Left ventricle myocardium inferior (tissue), 1 donor: ENCODE measurements around the gene OR2H1. TPM values are rescaled to one million over a fixed set of nuclear protein-coding genes. Genes with fewer than 3 reads are reported as not detected.

Source experiments
- DNase-seq: peaks from one replicate; pipeline ENCODE4 v3.0.0-alpha.2; 2020
- H3K27ac ChIP-seq: fragments of 200-600 bp; replicated peaks from 2 replicates; pipeline ENCODE4 v1.8.0; 2021
- H3K27me3 ChIP-seq: fragments of 200-600 bp; 2 replicates; pipeline ENCODE4 v1.8.0; 2021; ENCODE audit warnings: low read depth
- H3K36me3 ChIP-seq: fragments of 200-600 bp; 2 replicates; pipeline ENCODE4 v1.8.0; 2021
- H3K4me1 ChIP-seq: fragments of 200-600 bp; 2 replicates; pipeline ENCODE4 v1.8.0; 2021
- H3K4me3 ChIP-seq: fragments of 200-600 bp; 2 replicates; pipeline ENCODE4 v1.8.0; 2021; ENCODE audit warnings: mild to moderate bottlenecking, moderate library complexity
- H3K9me3 ChIP-seq: fragments of 200-600 bp; replicated peaks from 2 replicates; pipeline ENCODE4 v1.8.0; 2021
- intact Hi-C: fragments of 100-400 bp; cut with micrococcal nuclease; formaldehyde crosslinking; loops from one replicate; pipeline ENCODE4 v1.11.0; 2022
- total RNA-seq: library from RNA; stranded (reverse); fragmentation: NEBNext Ultra II Directional; extraction: Animal tissue kit (Norgen Biotek cat#: 25700); gene quantifications from one replicate; pipeline ENCODE4 v1.2.1, GENCODE V29; 2021
- TF ChIP-seq, protein P1 (sequence below): fragments of 200-600 bp; IDR thresholded peaks from 2 replicates; pipeline ENCODE4 v1.8.0; 2021; ENCODE audit warnings: antibody characterized with exemption, mild to moderate bottlenecking, borderline replicate concordance
- donor health status: DM: no; HTN: yes; CAD: no; lungs with severe emphysema.

Gene OR2H1
- total RNA-seq, 1 donor from 2014 or later = not detected

GRCh38 chr6:29494131-29494530 is 37.2 kb downstream of the OR2H1 start:
- TF ChIP-seq, protein P1, sequence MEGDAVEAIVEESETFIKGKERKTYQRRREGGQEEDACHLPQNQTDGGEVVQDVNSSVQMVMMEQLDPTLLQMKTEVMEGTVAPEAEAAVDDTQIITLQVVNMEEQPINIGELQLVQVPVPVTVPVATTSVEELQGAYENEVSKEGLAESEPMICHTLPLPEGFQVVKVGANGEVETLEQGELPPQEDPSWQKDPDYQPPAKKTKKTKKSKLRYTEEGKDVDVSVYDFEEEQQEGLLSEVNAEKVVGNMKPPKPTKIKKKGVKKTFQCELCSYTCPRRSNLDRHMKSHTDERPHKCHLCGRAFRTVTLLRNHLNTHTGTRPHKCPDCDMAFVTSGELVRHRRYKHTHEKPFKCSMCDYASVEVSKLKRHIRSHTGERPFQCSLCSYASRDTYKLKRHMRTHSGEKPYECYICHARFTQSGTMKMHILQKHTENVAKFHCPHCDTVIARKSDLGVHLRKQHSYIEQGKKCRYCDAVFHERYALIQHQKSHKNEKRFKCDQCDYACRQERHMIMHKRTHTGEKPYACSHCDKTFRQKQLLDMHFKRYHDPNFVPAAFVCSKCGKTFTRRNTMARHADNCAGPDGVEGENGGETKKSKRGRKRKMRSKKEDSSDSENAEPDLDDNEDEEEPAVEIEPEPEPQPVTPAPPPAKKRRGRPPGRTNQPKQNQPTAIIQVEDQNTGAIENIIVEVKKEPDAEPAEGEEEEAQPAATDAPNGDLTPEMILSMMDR = no peak
- Histone ChIP-seq H3K36me3 (no peaks in the 10 kb centered on the region), H3K4me1 (no peaks in the 10 kb centered on the region), H3K27ac (no peak overlapping the region), H3K27me3 (peaks cover 26% of the 10 kb centered on the region), H3K9me3 (no peaks in the 10 kb centered on the region), H3K4me3 (no peak overlapping the region)
- no peak for DNase-seq
- intact Hi-C loops = no loop called here

GRCh38 chr6:29495571-29495970 is 38.6 kb downstream of the OR2H1 start:
- no peak overlapping the region for H3K4me3 ChIP-seq
- H3K9me3 ChIP-seq = no peaks in the 10 kb centered on the region
- H3K4me1 ChIP-seq = no peaks in the 10 kb centered on the region
- H3K36me3 ChIP-seq = no peaks in the 10 kb centered on the region
- TF ChIP-seq, protein P1 = no peak
- no peak for DNase-seq
- H3K27ac ChIP-seq = no peak overlapping the region
- peaks cover 40% of the 10 kb centered on the region for H3K27me3 ChIP-seq
- intact Hi-C loops = no loop called here

GRCh38 chr6:29496961-29497360 is 40.0 kb downstream of the OR2H1 start:
- H3K27ac ChIP-seq = no peak overlapping the region
- TF ChIP-seq, protein P1 = no peak
- no peak for DNase-seq
- no peaks in the 10 kb centered on the region for H3K36me3 ChIP-seq
- intact Hi-C loops = no loop called here
- no peak overlapping the region for H3K4me3 ChIP-seq
- no peaks in the 10 kb centered on the region for H3K4me1 ChIP-seq
- H3K27me3 ChIP-seq = peaks cover 54% of the 10 kb centered on the region
- H3K9me3 ChIP-seq = no peaks in the 10 kb centered on the region

- Histone ChIP-seq H3K36me3 (no peaks in the 10 kb centered on the region), H3K27me3 (peaks cover 74% of the 10 kb centered on the region), H3K27ac (no peak overlapping the region), H3K4me3 (no peak overlapping the region), H3K4me1 (no peaks in the 10 kb centered on the region), H3K9me3 (no peaks in the 10 kb centered on the region)
- intact Hi-C loops = no loop called here
- TF ChIP-seq, protein P1 = no peak
- DNase-seq = no peak
These were observed 42.7 kb downstream of the OR2H1 start for GRCh38 chr6:29499704-29500103.

DNA sequence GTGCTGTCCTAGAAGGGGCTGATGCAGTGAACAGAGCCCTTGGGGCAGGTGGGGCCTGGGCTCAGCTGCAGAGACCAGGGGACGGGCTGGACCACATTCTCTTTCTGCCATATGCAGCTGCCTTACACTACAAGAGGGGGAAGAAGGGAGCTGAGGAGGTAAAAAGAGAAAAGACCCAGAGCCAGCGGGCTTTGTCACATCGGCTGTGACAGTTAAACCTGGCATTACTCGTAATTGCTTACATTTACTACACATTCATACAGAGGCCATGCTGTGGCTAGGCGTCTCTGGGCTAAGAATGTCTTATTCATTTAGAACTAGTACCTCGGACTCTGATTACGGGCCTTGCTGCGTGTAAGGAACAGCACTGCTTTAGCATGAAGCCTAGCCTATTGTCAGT is 43.6 kb downstream of the OR2H1 start:
- TF ChIP-seq, protein P1 = no peak
- peaks cover 77% of the 10 kb centered on the region for H3K27me3 ChIP-seq
- H3K4me1 ChIP-seq = no peaks in the 10 kb centered on the region
- H3K9me3 ChIP-seq = no peaks in the 10 kb centered on the region
- no peak overlapping the region for H3K4me3 ChIP-seq
- H3K27ac ChIP-seq = no peak overlapping the region
- H3K36me3 ChIP-seq = no peaks in the 10 kb centered on the region
- no peak for DNase-seq
- intact Hi-C loops = no loop called here

DNA sequence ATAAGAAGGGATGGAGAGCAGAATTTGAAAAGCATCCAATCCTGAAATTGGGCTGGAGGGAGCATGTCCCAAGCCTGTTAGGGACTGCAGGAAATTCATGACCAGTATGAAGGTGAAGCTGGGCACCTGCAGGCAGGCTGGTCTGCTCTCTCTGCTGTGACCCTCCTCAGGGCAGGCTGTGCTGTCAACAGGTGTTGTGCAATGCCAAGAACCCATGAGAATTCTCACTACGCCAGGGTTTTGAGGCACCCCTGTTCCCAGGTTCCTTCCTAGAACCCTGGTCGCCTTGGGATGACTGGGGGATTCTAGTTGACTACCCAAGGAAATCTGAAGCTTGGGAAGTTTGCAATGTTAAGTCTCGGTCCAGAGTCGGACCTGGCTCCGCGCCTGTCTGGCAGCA is 44.2 kb downstream of the OR2H1 start:
- H3K4me1 ChIP-seq = no peaks in the 10 kb centered on the region
- no peak for DNase-seq

More for the DNA sequence above, 44.2 kb downstream of the OR2H1 start:
- Histone ChIP-seq H3K4me3 (no peak overlapping the region), H3K27me3 (peaks cover 74% of the 10 kb centered on the region), H3K27ac (no peak overlapping the region), H3K9me3 (no peaks in the 10 kb centered on the region), H3K36me3 (no peaks in the 10 kb centered on the region)
- intact Hi-C loops = no loop called here
- TF ChIP-seq, protein P1 = no peak
